IPS-18a (cell line): ENCODE data around the gene RPS6KA3.
"Not testable (repeated sequence)": the region's sequence is repeated elsewhere in the genome, so short reads cannot be mapped to it uniquely, and the experiment has no call there.

ENCODE experiments used
- H3K27ac ChIP-seq: one replicate; pipeline ENCODE4 v1.5.1; 2013; ENCODE audit warnings: low read length
- H3K27me3 ChIP-seq: one replicate; pipeline ENCODE4 v1.6.1; 2013; ENCODE audit warnings: mild to moderate bottlenecking, low read length; ENCODE audit not compliant: control insufficient read depth, insufficient read depth
- H3K36me3 ChIP-seq: one replicate; pipeline ENCODE4 v1.6.1; 2013; ENCODE audit warnings: low read depth, low read length; ENCODE audit not compliant: control insufficient read depth
- H3K4me1 ChIP-seq: one replicate; pipeline ENCODE4 v1.6.1; 2013; ENCODE audit warnings: low read depth, low read length; ENCODE audit not compliant: control insufficient read depth
- H3K4me3 ChIP-seq: one replicate; pipeline ENCODE4 v1.5.1; 2013; ENCODE audit warnings: low read length
- H3K9ac ChIP-seq: one replicate; pipeline ENCODE4 v1.6.1; 2013; ENCODE audit warnings: mild to moderate bottlenecking, low read length, moderate library complexity
- H3K9me3 ChIP-seq: one replicate; pipeline ENCODE4 v1.6.1; 2013; ENCODE audit warnings: low read depth, low read length; ENCODE audit not compliant: control insufficient read depth

The RPS6KA3 gene

GRCh38 chrX:20171887-20172286 lies 94.8 kb downstream of the RPS6KA3 start:
- no peak overlapping the region for H3K27ac ChIP-seq

GRCh38 chrX:20162516-20162915 lies 104.2 kb downstream of the RPS6KA3 start:
- not testable (repeated sequence) for H3K36me3 ChIP-seq, H3K9ac ChIP-seq, H3K27ac ChIP-seq, H3K4me1 ChIP-seq, H3K9me3 ChIP-seq, H3K27me3 ChIP-seq, H3K4me3 ChIP-seq

More at GRCh38 chrX:20171887-20172286, 94.8 kb downstream of the RPS6KA3 start:
- Histone ChIP-seq H3K4me3 (no peak overlapping the region), H3K36me3 (peaks cover 20% of the 10 kb centered on the region), H3K9ac (no peak overlapping the region), H3K9me3 (peaks cover 18% of the 10 kb centered on the region), H3K27me3 (no peaks in the 10 kb centered on the region), H3K4me1 (no peaks in the 10 kb centered on the region)

GRCh38 chrX:20159797-20160385 lies 106.8 kb downstream of the RPS6KA3 start:
- H3K4me3 ChIP-seq, result no peak overlapping the region
- H3K9ac ChIP-seq, result no peak overlapping the region
- H3K4me1 ChIP-seq, result no peaks in the 10 kb centered on the region
- no peaks in the 10 kb centered on the region for H3K27me3 ChIP-seq
- no peak overlapping the region for H3K27ac ChIP-seq
- H3K9me3 ChIP-seq, result peaks cover 9% of the 10 kb centered on the region
- H3K36me3 ChIP-seq, result peaks cover 15% of the 10 kb centered on the region

GRCh38 chrX:20151689-20152088 lies 115.0 kb downstream of the RPS6KA3 start:
- Histone ChIP-seq H3K9me3 (peaks cover 16% of the 10 kb centered on the region), H3K27me3 (no peaks in the 10 kb centered on the region), H3K36me3 (peaks cover 22% of the 10 kb centered on the region), H3K4me1 (no peaks in the 10 kb centered on the region), H3K9ac (no peak overlapping the region), H3K4me3 (no peak overlapping the region), H3K27ac (no peak overlapping the region)

- Histone ChIP-seq H3K36me3 (peaks cover 11% of the 10 kb centered on the region), H3K4me1 (no peaks in the 10 kb centered on the region), H3K27me3 (no peaks in the 10 kb centered on the region), H3K9ac (no peak overlapping the region), H3K9me3 (peaks cover 16% of the 10 kb centered on the region), H3K4me3 (no peak overlapping the region), H3K27ac (no peak overlapping the region)
These were observed 117.4 kb downstream of the RPS6KA3 start for GRCh38 chrX:20149326-20149725.

GRCh38 chrX:20147561-20147960 lies 119.1 kb downstream of the RPS6KA3 start:
- H3K9ac ChIP-seq, result no peak overlapping the region
- peaks cover 3% of the 10 kb centered on the region for H3K36me3 ChIP-seq

GRCh38 chrX:20144491-20144890 lies 122.2 kb downstream of the RPS6KA3 start:
- Histone ChIP-seq H3K9ac (no peak overlapping the region), H3K27ac (no peak overlapping the region), H3K4me1 (no peaks in the 10 kb centered on the region), H3K36me3 (peaks cover 6% of the 10 kb centered on the region), H3K27me3 (no peaks in the 10 kb centered on the region), H3K4me3 (no peak overlapping the region), H3K9me3 (no peaks in the 10 kb centered on the region)

More at GRCh38 chrX:20147561-20147960, 119.1 kb downstream of the RPS6KA3 start:
- no peaks in the 10 kb centered on the region for H3K4me1 ChIP-seq
- peaks cover 6% of the 10 kb centered on the region for H3K9me3 ChIP-seq
- no peak overlapping the region for H3K4me3 ChIP-seq
- no peaks in the 10 kb centered on the region for H3K27me3 ChIP-seq
- H3K27ac ChIP-seq, result no peak overlapping the region

- Histone ChIP-seq H3K9me3 (no peaks in the 10 kb centered on the region), H3K27me3 (no peaks in the 10 kb centered on the region), H3K36me3 (peaks cover 14% of the 10 kb centered on the region), H3K4me3 (no peak overlapping the region), H3K27ac (no peak overlapping the region), H3K4me1 (no peaks in the 10 kb centered on the region), H3K9ac (no peak overlapping the region)
These were observed 123.1 kb downstream of the RPS6KA3 start for GRCh38 chrX:20143561-20143960.

- H3K9me3 ChIP-seq, result no peaks in the 10 kb centered on the region
- H3K27ac ChIP-seq, result no peak overlapping the region
- no peak overlapping the region for H3K9ac ChIP-seq
- peaks cover 18% of the 10 kb centered on the region for H3K36me3 ChIP-seq
- no peaks in the 10 kb centered on the region for H3K27me3 ChIP-seq
- H3K4me3 ChIP-seq, result no peak overlapping the region
- H3K4me1 ChIP-seq, result no peaks in the 10 kb centered on the region
These were observed 123.6 kb downstream of the RPS6KA3 start for GRCh38 chrX:20143111-20143510.

- no peaks in the 10 kb centered on the region for H3K4me1 ChIP-seq
- H3K4me3 ChIP-seq, result peak within 1 kb of the TSS; percentile 96
These were observed 125.2 kb downstream of the RPS6KA3 start, which contains the start of gene EIF1AX for GRCh38 chrX:20141281-20142220. EIF1AX (minus strand) TSS chrX:20141838; CDS start chrX:20141640, 198 bp downstream.

GRCh38 chrX:20140420-20140819 lies 126.3 kb downstream of the RPS6KA3 start:
- Histone ChIP-seq H3K27me3 (no peaks in the 10 kb centered on the region), H3K9me3 (peaks cover 6% of the 10 kb centered on the region), H3K27ac (no peak overlapping the region), H3K9ac (peak overlapping the region; percentile 91), H3K4me1 (no peaks in the 10 kb centered on the region), H3K36me3 (peaks cover 39% of the 10 kb centered on the region), H3K4me3 (peak overlapping the region; percentile 96)

More at GRCh38 chrX:20141281-20142220, 125.2 kb downstream of the RPS6KA3 start, which contains the start of gene EIF1AX:
- Histone ChIP-seq H3K9ac (peak within 1 kb of the TSS; percentile 91), H3K27me3 (no peaks in the 10 kb centered on the region), H3K9me3 (peaks cover 6% of the 10 kb centered on the region), H3K27ac (peak within 1 kb of the TSS; percentile 71), H3K36me3 (peaks cover 29% of the 10 kb centered on the region)
